ENCODE measurements around the gene PTPRD. TPM values are rescaled to one million over a fixed set of nuclear protein-coding genes. Genes with fewer than 3 reads are reported as not detected.

Gene PTPRD
- total RNA-seq, 1 experiment from 2014 or later: not detected

- Mint-ChIP-seq H3K36me3 (ENCODE audit: insufficient read depth, unreplicated experiment) (no peaks in the 10 kb centered on the region), H3K4me1 (ENCODE audit: insufficient read depth, unreplicated experiment) (peaks cover 12% of the 10 kb centered on the region), H3K9me3 (ENCODE audit: unreplicated experiment) (no peaks in the 10 kb centered on the region), H3K27me3 (ENCODE audit: insufficient read depth, unreplicated experiment) (no peaks in the 10 kb centered on the region), H3K27ac (ENCODE audit: low read depth, unreplicated experiment) (no peak overlapping the region), H3K4me3 (ENCODE audit: unreplicated experiment) (no peak overlapping the region)
- ChIA-PET CTCF (interaction anchor here (0.6 kb wide), 1 partner anchor 320 kb away, joined by 3 read pairs; no protein-coding TSS in a partner anchor), POLR2A (interaction anchor here (0.7 to 1.4 kb wide), 3 partner anchors 16 to 18 kb away, joined by 3 to 4 read pairs (median 3); no protein-coding TSS in a partner anchor)
- intact Hi-C loops (cut with micrococcal nuclease): no loop called here
- no TSS peak for BruUV-seq (replicated peaks)
- DNase-seq (ENCODE audit: unreplicated experiment): peak; percentile 81
- no peak for TF ChIP-seq CTCF (IDR thresholded peaks at IDR 0.05; ENCODE audit: unreplicated experiment)
Measured at GRCh38 chr9:8558176-8558575, 2054.6 kb downstream of the PTPRD start.

- no peak overlapping the region for H3K4me3 Mint-ChIP-seq (ENCODE audit: unreplicated experiment)
- no peak for TF ChIP-seq CTCF (IDR thresholded peaks at IDR 0.05; ENCODE audit: unreplicated experiment)
- no peaks in the 10 kb centered on the region for H3K27me3 Mint-ChIP-seq (ENCODE audit: insufficient read depth, unreplicated experiment)
- H3K9me3 Mint-ChIP-seq (ENCODE audit: unreplicated experiment): no peaks in the 10 kb centered on the region
- intact Hi-C loops (cut with micrococcal nuclease): no loop called here
- BruUV-seq (replicated peaks): no TSS peak
- no peak overlapping the region for H3K27ac Mint-ChIP-seq (ENCODE audit: low read depth, unreplicated experiment)
- ChIA-PET POLR2A (no interaction called here), CTCF (interaction anchor here (0.7 kb wide), 1 partner anchor 48 kb away, joined by 3 read pairs; no protein-coding TSS in a partner anchor)
- H3K4me1 Mint-ChIP-seq (ENCODE audit: insufficient read depth, unreplicated experiment): peaks cover 12% of the 10 kb centered on the region
- peak; percentile 62 for DNase-seq (ENCODE audit: unreplicated experiment)
- no peaks in the 10 kb centered on the region for H3K36me3 Mint-ChIP-seq (ENCODE audit: insufficient read depth, unreplicated experiment)
Measured at GRCh38 chr9:8555762-8556500, 2056.9 kb downstream of the PTPRD start.

GRCh38 chr9:8553444-8553843, 2059.4 kb downstream of the PTPRD start:
- intact Hi-C loops (cut with micrococcal nuclease): no loop called here
- ChIA-PET CTCF (interaction anchor here (0.7 to 1.2 kb wide), 3 partner anchors 86 to 449 kb away, joined by 3 read pairs; no protein-coding TSS in a partner anchor), POLR2A (interaction anchor here (0.5 kb wide), 1 partner anchor 1794 kb away, joined by 3 read pairs; no protein-coding TSS in a partner anchor)
- Mint-ChIP-seq H3K9me3 (ENCODE audit: unreplicated experiment) (no peaks in the 10 kb centered on the region), H3K36me3 (ENCODE audit: insufficient read depth, unreplicated experiment) (no peaks in the 10 kb centered on the region), H3K4me1 (ENCODE audit: insufficient read depth, unreplicated experiment) (peaks cover 10% of the 10 kb centered on the region), H3K27ac (ENCODE audit: low read depth, unreplicated experiment) (no peak overlapping the region), H3K27me3 (ENCODE audit: insufficient read depth, unreplicated experiment) (no peaks in the 10 kb centered on the region), H3K4me3 (ENCODE audit: unreplicated experiment) (no peak overlapping the region)
- no peak for TF ChIP-seq CTCF (IDR thresholded peaks at IDR 0.05; ENCODE audit: unreplicated experiment)
- BruUV-seq (replicated peaks): no TSS peak
- DNase-seq (ENCODE audit: unreplicated experiment): peak; percentile 1

GRCh38 chr9:8552732-8553131, 2060.1 kb downstream of the PTPRD start:
- Mint-ChIP-seq H3K4me1 (ENCODE audit: insufficient read depth, unreplicated experiment) (peaks cover 4% of the 10 kb centered on the region), H3K36me3 (ENCODE audit: insufficient read depth, unreplicated experiment) (no peaks in the 10 kb centered on the region), H3K27me3 (ENCODE audit: insufficient read depth, unreplicated experiment) (no peaks in the 10 kb centered on the region), H3K9me3 (ENCODE audit: unreplicated experiment) (no peaks in the 10 kb centered on the region), H3K4me3 (ENCODE audit: unreplicated experiment) (no peak overlapping the region), H3K27ac (ENCODE audit: low read depth, unreplicated experiment) (no peak overlapping the region)
- no TSS peak for BruUV-seq (replicated peaks)
- intact Hi-C loops (cut with micrococcal nuclease): no loop called here
- CTCF ChIA-PET: interaction anchor here (1.2 kb wide), 1 partner anchor 450 kb away, joined by 3 read pairs; no protein-coding TSS in a partner anchor
- DNase-seq (ENCODE audit: unreplicated experiment): no peak
- POLR2A ChIA-PET: no interaction called here
- no peak for TF ChIP-seq CTCF (IDR thresholded peaks at IDR 0.05; ENCODE audit: unreplicated experiment)
